HepG2 (cell line): ENCODE data around the gene SLC9B2. TPM values are rescaled to one million over a fixed set of nuclear protein-coding genes. Genes with fewer than 3 reads are reported as not detected.

Source experiments
- CBFB ChIP-seq: sonication (generic); formaldehyde crosslinking; IDR thresholded peaks from 2 replicates; pipeline ENCODE4 v1.4.0; 2020; ENCODE audit warnings: missing genetic modification reagents
- ELF1 ChIP-seq: sonication (generic); formaldehyde crosslinking; IDR thresholded peaks from 2 replicates; pipeline ENCODE4 v1.4.0; 2020; ENCODE audit warnings: missing genetic modification reagents
- HHEX ChIP-seq: IDR thresholded peaks from 2 replicates; pipeline ENCODE4 v1.6.1; 2016; ENCODE audit warnings: control low read depth
- KAT2B ChIP-seq: fragments of 150-350 bp; IDR thresholded peaks from 2 replicates; pipeline ENCODE4 v1.6.1; 2014; ENCODE audit warnings: low read depth, low read length, borderline replicate concordance
- MXI1 ChIP-seq: IDR thresholded peaks from 3 replicates; pipeline ENCODE4 v1.6.1; 2012; ENCODE audit warnings: low read depth, low read length, inconsistent platforms, borderline replicate concordance
- SYNCRIP ChIP-seq: fragments of 200-400 bp; formaldehyde crosslinking; IDR thresholded peaks from 2 replicates; pipeline ENCODE4 v1.6.1; 2018; ENCODE audit warnings: mild to moderate bottlenecking, low read depth, low read length; ENCODE audit not compliant: insufficient read depth
- TEAD3 ChIP-seq: optimal IDR thresholded peaks from 2 replicates; pipeline ENCODE3; 2016; ENCODE audit warnings: borderline replicate concordance
- ZNF354B ChIP-seq: sonication (generic); formaldehyde crosslinking; IDR thresholded peaks from 2 replicates; pipeline ENCODE4 v1.8.0; 2022; ENCODE audit warnings: mild to moderate bottlenecking, missing genetic modification reagents
- ZNF746 ChIP-seq: sonication (generic); formaldehyde crosslinking; IDR thresholded peaks from 2 replicates; pipeline ENCODE4 v1.8.0; 2022; ENCODE audit warnings: mild to moderate bottlenecking, missing genetic modification reagents
- ZNF883 ChIP-seq: sonication (generic); formaldehyde crosslinking; IDR thresholded peaks from 2 replicates; pipeline ENCODE4 v1.5.1; 2020; ENCODE audit warnings: mild to moderate bottlenecking, missing genetic modification reagents; ENCODE audit errors: not compliant biosample characterization
- polyA plus RNA-seq, 8 experiments: library from polyadenylated mRNA; depleted of rRNA in 3 of 8; stranded (reverse) in 7 of 8; unstranded in 1 of 8; fragments of >200 nt; fragmentation: Illumina TruSeq in 4 of 8; extraction: Trizol in 4 of 8; gene quantifications; 2 replicates each; pipeline versions ENCODE4 v1.2.1 to v1.2.3, GENCODE V29; 2011 to 2016; ENCODE audit warnings: low read depth in 4 of 8, missing spikeins in 1 of 8, mixed read lengths in 1 of 8; ENCODE audit not compliant: insufficient read depth in 1 of 8
- total RNA-seq, 5 experiments: library from RNA; depleted of rRNA; stranded (reverse); fragments of >200 nt; fragmentation: Illumina TruSeq; extraction: Trizol; gene quantifications; 2 replicates each; pipeline ENCODE4 v1.2.3, GENCODE V29; 2016; ENCODE audit warnings: low read depth in 1 of 5
- TF ChIP-seq, protein P1 (sequence below): IDR thresholded peaks from 2 replicates; pipeline ENCODE4 v1.6.1; 2016; ENCODE audit warnings: low read depth, control low read depth
- TF ChIP-seq, protein P2 (sequence below): sonication (generic); formaldehyde crosslinking; IDR thresholded peaks from 2 replicates; pipeline ENCODE4 v1.5.1; 2020; ENCODE audit warnings: missing genetic modification reagents, mild to moderate bottlenecking, borderline replicate concordance
- TF ChIP-seq, protein P3 (sequence below), 2 experiments: sonication (generic) in 1 of 2; formaldehyde crosslinking in 1 of 2; IDR thresholded peaks; 2 replicates each; pipeline versions ENCODE4 v1.5.1 to v1.6.1; 2011 to 2020; ENCODE audit warnings: borderline replicate concordance in 1 of 2, low read depth in 1 of 2, low read length in 1 of 2, mild to moderate bottlenecking in 1 of 2, missing genetic modification reagents in 1 of 2, moderate library complexity in 1 of 2
- TF ChIP-seq, protein P4 (sequence below): sonication (generic); formaldehyde crosslinking; conservative IDR thresholded peaks from 2 replicates; pipeline ENCODE4 v1.4.0; 2020; ENCODE audit warnings: missing genetic modification reagents
- TF ChIP-seq, protein P5 (sequence below): sonication (generic); formaldehyde crosslinking; IDR thresholded peaks from 2 replicates; pipeline ENCODE4 v1.4.0; 2020; ENCODE audit warnings: missing genetic modification reagents

The SLC9B2 gene
- total and polyA plus RNA-seq, 2 of the 13 experiments (the other 11 are each of a cell fraction or from before 2014, with no cell fraction given), result 23.5 to 38.5 TPM

DNA sequence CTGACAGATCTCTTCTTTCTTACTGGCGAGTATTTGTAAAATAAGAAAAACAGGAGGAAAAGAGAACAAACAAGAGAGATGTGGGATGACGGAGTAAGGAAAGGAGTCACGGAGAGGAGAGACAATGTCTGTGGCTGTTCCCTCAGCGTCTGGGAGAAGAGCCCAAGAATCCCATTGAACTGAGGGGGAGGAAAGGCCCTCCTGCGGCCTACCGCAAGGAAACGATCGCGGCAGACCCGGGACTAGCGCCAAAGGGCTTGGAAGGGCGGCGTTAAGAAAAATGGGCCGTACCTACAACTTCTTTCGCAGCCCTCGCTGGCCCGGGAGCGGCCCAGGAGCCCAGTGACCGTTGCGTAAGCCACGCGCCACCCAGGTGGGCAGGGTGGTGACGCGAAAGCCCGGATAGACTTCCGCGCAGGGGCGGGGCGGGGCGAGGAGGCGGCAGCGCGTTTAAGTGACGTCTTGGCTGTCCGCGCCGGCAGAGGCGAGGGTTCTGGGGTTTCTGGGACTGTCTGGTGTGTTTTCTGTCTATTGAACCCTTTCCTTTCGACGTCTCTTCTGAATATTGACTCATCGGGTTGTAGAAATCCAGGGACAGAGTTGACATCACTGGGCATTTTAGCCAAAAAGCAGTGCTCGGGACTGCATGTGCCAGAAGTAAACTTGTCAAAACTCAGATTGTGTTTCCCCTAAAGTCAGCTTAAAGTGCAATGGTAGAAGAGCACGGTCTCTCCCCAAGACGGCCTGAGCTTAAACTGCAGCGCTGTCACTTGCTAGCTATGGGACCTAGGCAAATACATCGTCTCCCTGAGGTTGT, 57.0 kb downstream of the SLC9B2 start, which contains the start of gene SLC9B1 (continued):
- TF ChIP-seq MXI1, result peak; percentile 58; the same call in 1 of the 3 replicates
- TF ChIP-seq HHEX, result no peak
- TF ChIP-seq ZNF883 (CRISPR knock-in tag), result peak; percentile 81
- no peak; the same call in 1 of the 2 replicates for TF ChIP-seq ZNF354B
- TF ChIP-seq, protein P1, sequence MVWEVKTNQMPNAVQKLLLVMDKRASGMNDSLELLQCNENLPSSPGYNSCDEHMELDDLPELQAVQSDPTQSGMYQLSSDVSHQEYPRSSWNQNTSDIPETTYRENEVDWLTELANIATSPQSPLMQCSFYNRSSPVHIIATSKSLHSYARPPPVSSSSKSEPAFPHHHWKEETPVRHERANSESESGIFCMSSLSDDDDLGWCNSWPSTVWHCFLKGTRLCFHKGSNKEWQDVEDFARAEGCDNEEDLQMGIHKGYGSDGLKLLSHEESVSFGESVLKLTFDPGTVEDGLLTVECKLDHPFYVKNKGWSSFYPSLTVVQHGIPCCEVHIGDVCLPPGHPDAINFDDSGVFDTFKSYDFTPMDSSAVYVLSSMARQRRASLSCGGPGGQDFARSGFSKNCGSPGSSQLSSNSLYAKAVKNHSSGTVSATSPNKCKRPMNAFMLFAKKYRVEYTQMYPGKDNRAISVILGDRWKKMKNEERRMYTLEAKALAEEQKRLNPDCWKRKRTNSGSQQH, result 0 out of 2 replicates have a peak, but pooled peaks have one; percentile 38
- TF ChIP-seq ELF1 (CRISPR knock-in tag), result peak; percentile 90
- no peak for TF ChIP-seq SYNCRIP
- TF ChIP-seq, protein P2, sequence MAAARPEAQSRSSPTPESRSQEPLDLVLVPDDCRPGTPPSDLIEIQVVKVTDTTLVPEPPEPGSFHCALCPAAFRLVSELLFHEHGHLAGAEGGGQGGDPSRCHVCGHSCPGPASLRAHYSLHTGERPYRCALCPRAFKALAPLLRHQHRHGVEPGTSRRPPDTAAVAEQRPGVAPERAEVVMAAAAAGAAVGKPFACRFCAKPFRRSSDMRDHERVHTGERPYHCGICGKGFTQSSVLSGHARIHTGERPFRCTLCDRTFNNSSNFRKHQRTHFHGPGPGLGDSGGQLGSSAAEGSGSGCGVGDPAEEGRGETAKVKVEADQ (CRISPR knock-in tag), result peak; percentile 53; the same call in 1 of the 2 replicates
- TF ChIP-seq, protein P3, sequence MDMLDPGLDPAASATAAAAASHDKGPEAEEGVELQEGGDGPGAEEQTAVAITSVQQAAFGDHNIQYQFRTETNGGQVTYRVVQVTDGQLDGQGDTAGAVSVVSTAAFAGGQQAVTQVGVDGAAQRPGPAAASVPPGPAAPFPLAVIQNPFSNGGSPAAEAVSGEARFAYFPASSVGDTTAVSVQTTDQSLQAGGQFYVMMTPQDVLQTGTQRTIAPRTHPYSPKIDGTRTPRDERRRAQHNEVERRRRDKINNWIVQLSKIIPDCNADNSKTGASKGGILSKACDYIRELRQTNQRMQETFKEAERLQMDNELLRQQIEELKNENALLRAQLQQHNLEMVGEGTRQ (IDR thresholded peaks at IDR 0.05; ENCODE audit: low read depth, low read length), result no peak
- TF ChIP-seq, protein P3 (CRISPR knock-in tag; IDR thresholded peaks at IDR 0.05; ENCODE audit: borderline replicate concordance), result no peak
- 0 out of 2 replicates have a peak, but pooled peaks have one; percentile 65 for TF ChIP-seq CBFB
- TF ChIP-seq KAT2B, result no peak
- TF ChIP-seq, protein P4, sequence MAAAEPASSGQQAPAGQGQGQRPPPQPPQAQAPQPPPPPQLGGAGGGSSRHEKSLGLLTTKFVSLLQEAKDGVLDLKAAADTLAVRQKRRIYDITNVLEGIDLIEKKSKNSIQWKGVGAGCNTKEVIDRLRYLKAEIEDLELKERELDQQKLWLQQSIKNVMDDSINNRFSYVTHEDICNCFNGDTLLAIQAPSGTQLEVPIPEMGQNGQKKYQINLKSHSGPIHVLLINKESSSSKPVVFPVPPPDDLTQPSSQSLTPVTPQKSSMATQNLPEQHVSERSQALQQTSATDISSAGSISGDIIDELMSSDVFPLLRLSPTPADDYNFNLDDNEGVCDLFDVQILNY (CRISPR knock-in tag), result 0 out of 2 replicates have a peak, but pooled peaks have one; percentile 42
- TF ChIP-seq TEAD3, result peak; percentile 43
- TF ChIP-seq ZNF746 (CRISPR knock-in tag), result no peak
- TF ChIP-seq, protein P5, sequence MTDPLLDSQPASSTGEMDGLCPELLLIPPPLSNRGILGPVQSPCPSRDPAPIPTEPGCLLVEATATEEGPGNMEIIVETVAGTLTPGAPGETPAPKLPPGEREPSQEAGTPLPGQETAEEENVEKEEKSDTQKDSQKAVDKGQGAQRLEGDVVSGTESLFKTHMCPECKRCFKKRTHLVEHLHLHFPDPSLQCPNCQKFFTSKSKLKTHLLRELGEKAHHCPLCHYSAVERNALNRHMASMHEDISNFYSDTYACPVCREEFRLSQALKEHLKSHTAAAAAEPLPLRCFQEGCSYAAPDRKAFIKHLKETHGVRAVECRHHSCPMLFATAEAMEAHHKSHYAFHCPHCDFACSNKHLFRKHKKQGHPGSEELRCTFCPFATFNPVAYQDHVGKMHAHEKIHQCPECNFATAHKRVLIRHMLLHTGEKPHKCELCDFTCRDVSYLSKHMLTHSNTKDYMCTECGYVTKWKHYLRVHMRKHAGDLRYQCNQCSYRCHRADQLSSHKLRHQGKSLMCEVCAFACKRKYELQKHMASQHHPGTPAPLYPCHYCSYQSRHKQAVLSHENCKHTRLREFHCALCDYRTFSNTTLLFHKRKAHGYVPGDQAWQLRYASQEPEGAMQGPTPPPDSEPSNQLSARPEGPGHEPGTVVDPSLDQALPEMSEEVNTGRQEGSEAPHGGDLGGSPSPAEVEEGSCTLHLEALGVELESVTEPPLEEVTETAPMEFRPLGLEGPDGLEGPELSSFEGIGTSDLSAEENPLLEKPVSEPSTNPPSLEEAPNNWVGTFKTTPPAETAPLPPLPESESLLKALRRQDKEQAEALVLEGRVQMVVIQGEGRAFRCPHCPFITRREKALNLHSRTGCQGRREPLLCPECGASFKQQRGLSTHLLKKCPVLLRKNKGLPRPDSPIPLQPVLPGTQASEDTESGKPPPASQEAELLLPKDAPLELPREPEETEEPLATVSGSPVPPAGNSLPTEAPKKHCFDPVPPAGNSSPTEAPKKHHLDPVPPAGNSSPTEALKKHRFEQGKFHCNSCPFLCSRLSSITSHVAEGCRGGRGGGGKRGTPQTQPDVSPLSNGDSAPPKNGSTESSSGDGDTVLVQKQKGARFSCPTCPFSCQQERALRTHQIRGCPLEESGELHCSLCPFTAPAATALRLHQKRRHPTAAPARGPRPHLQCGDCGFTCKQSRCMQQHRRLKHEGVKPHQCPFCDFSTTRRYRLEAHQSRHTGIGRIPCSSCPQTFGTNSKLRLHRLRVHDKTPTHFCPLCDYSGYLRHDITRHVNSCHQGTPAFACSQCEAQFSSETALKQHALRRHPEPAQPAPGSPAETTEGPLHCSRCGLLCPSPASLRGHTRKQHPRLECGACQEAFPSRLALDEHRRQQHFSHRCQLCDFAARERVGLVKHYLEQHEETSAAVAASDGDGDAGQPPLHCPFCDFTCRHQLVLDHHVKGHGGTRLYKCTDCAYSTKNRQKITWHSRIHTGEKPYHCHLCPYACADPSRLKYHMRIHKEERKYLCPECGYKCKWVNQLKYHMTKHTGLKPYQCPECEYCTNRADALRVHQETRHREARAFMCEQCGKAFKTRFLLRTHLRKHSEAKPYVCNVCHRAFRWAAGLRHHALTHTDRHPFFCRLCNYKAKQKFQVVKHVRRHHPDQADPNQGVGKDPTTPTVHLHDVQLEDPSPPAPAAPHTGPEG (CRISPR knock-in tag), result 0 out of 2 replicates have a peak, but pooled peaks have one; percentile 46
